ENCODE data around the gene MASTL.

MASTL gene

DNA sequence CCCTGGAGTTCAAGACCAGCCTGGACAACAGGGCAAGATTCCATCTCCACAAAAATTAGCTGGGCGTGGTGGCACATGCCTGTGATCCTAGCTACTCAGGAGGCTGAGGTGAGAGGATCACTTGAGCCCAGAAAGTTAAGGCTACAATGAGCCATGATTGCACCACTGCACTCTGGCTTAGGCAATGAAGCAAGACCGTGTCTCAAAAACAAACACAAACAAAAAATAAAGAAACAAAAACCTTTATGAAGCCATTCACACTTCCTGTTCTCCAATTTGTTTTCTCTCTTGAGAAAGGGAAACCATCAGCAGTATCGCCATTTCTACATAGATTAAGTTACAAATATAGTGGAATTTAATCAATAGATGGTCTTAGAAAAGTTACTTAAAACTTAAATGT, 20.8 kb upstream of the MASTL start (continued):
- TF ChIP-seq, protein P1, sequence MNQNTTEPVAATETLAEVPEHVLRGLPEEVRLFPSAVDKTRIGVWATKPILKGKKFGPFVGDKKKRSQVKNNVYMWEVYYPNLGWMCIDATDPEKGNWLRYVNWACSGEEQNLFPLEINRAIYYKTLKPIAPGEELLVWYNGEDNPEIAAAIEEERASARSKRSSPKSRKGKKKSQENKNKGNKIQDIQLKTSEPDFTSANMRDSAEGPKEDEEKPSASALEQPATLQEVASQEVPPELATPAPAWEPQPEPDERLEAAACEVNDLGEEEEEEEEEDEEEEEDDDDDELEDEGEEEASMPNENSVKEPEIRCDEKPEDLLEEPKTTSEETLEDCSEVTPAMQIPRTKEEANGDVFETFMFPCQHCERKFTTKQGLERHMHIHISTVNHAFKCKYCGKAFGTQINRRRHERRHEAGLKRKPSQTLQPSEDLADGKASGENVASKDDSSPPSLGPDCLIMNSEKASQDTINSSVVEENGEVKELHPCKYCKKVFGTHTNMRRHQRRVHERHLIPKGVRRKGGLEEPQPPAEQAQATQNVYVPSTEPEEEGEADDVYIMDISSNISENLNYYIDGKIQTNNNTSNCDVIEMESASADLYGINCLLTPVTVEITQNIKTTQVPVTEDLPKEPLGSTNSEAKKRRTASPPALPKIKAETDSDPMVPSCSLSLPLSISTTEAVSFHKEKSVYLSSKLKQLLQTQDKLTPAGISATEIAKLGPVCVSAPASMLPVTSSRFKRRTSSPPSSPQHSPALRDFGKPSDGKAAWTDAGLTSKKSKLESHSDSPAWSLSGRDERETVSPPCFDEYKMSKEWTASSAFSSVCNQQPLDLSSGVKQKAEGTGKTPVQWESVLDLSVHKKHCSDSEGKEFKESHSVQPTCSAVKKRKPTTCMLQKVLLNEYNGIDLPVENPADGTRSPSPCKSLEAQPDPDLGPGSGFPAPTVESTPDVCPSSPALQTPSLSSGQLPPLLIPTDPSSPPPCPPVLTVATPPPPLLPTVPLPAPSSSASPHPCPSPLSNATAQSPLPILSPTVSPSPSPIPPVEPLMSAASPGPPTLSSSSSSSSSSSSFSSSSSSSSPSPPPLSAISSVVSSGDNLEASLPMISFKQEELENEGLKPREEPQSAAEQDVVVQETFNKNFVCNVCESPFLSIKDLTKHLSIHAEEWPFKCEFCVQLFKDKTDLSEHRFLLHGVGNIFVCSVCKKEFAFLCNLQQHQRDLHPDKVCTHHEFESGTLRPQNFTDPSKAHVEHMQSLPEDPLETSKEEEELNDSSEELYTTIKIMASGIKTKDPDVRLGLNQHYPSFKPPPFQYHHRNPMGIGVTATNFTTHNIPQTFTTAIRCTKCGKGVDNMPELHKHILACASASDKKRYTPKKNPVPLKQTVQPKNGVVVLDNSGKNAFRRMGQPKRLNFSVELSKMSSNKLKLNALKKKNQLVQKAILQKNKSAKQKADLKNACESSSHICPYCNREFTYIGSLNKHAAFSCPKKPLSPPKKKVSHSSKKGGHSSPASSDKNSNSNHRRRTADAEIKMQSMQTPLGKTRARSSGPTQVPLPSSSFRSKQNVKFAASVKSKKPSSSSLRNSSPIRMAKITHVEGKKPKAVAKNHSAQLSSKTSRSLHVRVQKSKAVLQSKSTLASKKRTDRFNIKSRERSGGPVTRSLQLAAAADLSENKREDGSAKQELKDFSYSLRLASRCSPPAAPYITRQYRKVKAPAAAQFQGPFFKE (tag by site-specific recombination; IDR thresholded peaks at IDR 0.05; ENCODE audit: borderline replicate concordance), result no peak
- no peak for TF ChIP-seq ZNF843 (tag by site-specific recombination; IDR thresholded peaks at IDR 0.05)
- TF ChIP-seq ZNF175 (tag by site-specific recombination; IDR thresholded peaks at IDR 0.05), result no peak
- TF ChIP-seq ZIC2 (tag by site-specific recombination; IDR thresholded peaks at IDR 0.05), result no peak

GRCh38 chr10:27138277-27138676, 16.9 kb upstream of the MASTL start:
- H3K9me3 ChIP-seq (ENCODE audit: control insufficient read depth, insufficient read depth, low read depth, low read length), result no peaks in the 10 kb centered on the region
- TF ChIP-seq, protein P2, sequence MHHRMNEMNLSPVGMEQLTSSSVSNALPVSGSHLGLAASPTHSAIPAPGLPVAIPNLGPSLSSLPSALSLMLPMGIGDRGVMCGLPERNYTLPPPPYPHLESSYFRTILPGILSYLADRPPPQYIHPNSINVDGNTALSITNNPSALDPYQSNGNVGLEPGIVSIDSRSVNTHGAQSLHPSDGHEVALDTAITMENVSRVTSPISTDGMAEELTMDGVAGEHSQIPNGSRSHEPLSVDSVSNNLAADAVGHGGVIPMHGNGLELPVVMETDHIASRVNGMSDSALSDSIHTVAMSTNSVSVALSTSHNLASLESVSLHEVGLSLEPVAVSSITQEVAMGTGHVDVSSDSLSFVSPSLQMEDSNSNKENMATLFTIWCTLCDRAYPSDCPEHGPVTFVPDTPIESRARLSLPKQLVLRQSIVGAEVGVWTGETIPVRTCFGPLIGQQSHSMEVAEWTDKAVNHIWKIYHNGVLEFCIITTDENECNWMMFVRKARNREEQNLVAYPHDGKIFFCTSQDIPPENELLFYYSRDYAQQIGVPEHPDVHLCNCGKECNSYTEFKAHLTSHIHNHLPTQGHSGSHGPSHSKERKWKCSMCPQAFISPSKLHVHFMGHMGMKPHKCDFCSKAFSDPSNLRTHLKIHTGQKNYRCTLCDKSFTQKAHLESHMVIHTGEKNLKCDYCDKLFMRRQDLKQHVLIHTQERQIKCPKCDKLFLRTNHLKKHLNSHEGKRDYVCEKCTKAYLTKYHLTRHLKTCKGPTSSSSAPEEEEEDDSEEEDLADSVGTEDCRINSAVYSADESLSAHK (tag by site-specific recombination; IDR thresholded peaks at IDR 0.05), result no peak
- TF ChIP-seq, protein P3, sequence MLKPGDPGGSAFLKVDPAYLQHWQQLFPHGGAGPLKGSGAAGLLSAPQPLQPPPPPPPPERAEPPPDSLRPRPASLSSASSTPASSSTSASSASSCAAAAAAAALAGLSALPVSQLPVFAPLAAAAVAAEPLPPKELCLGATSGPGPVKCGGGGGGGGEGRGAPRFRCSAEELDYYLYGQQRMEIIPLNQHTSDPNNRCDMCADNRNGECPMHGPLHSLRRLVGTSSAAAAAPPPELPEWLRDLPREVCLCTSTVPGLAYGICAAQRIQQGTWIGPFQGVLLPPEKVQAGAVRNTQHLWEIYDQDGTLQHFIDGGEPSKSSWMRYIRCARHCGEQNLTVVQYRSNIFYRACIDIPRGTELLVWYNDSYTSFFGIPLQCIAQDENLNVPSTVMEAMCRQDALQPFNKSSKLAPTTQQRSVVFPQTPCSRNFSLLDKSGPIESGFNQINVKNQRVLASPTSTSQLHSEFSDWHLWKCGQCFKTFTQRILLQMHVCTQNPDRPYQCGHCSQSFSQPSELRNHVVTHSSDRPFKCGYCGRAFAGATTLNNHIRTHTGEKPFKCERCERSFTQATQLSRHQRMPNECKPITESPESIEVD (tag by site-specific recombination; IDR thresholded peaks at IDR 0.05), result 0 out of 2 replicates have a peak, but pooled peaks have one; percentile 5
- TF ChIP-seq ZNF114 (tag by site-specific recombination; IDR thresholded peaks at IDR 0.05) (no peak), KLF16 (tag by site-specific recombination; IDR thresholded peaks at IDR 0.05) (no peak), GLI4 (tag by site-specific recombination; IDR thresholded peaks at IDR 0.05) (no peak), ZNF626 (tag by site-specific recombination; IDR thresholded peaks at IDR 0.05) (no peak)
- H3K27ac ChIP-seq (ENCODE audit: extremely low read depth, low read depth, low read length), result no peak overlapping the region
- ChIA-PET POLR2A (no interaction called here), CTCF (interaction anchor here (0.5 kb wide), 1 partner anchor 15 kb away, joined by 4 read pairs; no protein-coding TSS in a partner anchor)
- H3K36me3 ChIP-seq (ENCODE audit: control insufficient read depth in 2 of 2, insufficient read depth in 1 of 2, low read length in 2 of 2), result peaks cover 59 to 71% of the 10 kb centered on the region in 2 experiments
- no peak overlapping the region for H3K4me3 ChIP-seq (ENCODE audit: low read depth, low read length)
- H3K4me1 ChIP-seq (ENCODE audit: control insufficient read depth, insufficient read depth, low read length), result no peaks in the 10 kb centered on the region

- no peaks in the 10 kb centered on the region for H3K4me1 ChIP-seq (ENCODE audit: control insufficient read depth, insufficient read depth, low read length)
- no peak overlapping the region for H3K27ac ChIP-seq (ENCODE audit: extremely low read depth, low read depth, low read length)
- ChIA-PET CTCF (interaction anchor here (0.7 kb wide), 1 partner anchor 12 kb away, joined by 3 read pairs; no protein-coding TSS in a partner anchor), POLR2A (interaction anchor here (1.7 kb wide), 1 partner anchor 11 kb away, joined by 7 read pairs; the partner anchor contains the start of gene YME1L1)
- H3K36me3 ChIP-seq (ENCODE audit: control insufficient read depth in 2 of 2, insufficient read depth in 1 of 2, low read length in 2 of 2), result peaks cover 83 to 85% of the 10 kb centered on the region in 2 experiments
- H3K9me3 ChIP-seq (ENCODE audit: control insufficient read depth, insufficient read depth, low read depth, low read length), result no peaks in the 10 kb centered on the region
- no peak overlapping the region for H3K4me3 ChIP-seq (ENCODE audit: low read depth, low read length)
- TF ChIP-seq ZNF658 (tag by site-specific recombination; IDR thresholded peaks at IDR 0.05), result no peak
- no peak for TF ChIP-seq BCL11B (tag by site-specific recombination; IDR thresholded peaks at IDR 0.05; ENCODE audit: low read depth)
- TF ChIP-seq KLF9 (tag by site-specific recombination; IDR thresholded peaks at IDR 0.05; ENCODE audit: low read depth), result no peak
- TF ChIP-seq, protein P4, sequence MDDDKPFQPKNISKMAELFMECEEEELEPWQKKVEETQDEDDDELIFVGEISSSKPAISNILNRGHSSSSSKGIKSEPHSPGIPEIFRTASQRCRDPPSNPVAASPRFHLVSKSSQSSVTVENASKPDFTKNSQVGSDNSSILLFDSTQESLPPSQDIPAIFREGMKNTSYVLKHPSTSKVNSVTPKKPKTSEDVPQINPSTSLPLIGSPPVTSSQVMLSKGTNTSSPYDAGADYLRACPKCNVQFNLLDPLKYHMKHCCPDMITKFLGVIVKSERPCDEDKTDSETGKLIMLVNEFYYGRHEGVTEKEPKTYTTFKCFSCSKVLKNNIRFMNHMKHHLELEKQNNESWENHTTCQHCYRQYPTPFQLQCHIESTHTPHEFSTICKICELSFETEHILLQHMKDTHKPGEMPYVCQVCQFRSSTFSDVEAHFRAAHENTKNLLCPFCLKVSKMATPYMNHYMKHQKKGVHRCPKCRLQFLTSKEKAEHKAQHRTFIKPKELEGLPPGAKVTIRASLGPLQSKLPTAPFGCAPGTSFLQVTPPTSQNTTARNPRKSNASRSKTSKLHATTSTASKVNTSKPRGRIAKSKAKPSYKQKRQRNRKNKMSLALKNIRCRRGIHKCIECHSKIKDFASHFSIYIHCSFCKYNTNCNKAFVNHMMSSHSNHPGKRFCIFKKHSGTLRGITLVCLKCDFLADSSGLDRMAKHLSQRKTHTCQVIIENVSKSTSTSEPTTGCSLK (tag by site-specific recombination; IDR thresholded peaks at IDR 0.05), result no peak
- no peak for TF ChIP-seq ZSCAN23 (tag by site-specific recombination; IDR thresholded peaks at IDR 0.05)
- TF ChIP-seq ZNF510 (tag by site-specific recombination; IDR thresholded peaks at IDR 0.05; ENCODE audit: insufficient replicate concordance), result no peak
- TF ChIP-seq ZNF16 (tag by site-specific recombination; IDR thresholded peaks at IDR 0.05; ENCODE audit: low read depth), result no peak
- no peak for TF ChIP-seq ZNF670 (tag by site-specific recombination; IDR thresholded peaks at IDR 0.05; ENCODE audit: low read depth)
- no peak for TF ChIP-seq ZNF366 (tag by site-specific recombination; conservative IDR thresholded peaks at IDR 0.05)
- TF ChIP-seq, protein P5, sequence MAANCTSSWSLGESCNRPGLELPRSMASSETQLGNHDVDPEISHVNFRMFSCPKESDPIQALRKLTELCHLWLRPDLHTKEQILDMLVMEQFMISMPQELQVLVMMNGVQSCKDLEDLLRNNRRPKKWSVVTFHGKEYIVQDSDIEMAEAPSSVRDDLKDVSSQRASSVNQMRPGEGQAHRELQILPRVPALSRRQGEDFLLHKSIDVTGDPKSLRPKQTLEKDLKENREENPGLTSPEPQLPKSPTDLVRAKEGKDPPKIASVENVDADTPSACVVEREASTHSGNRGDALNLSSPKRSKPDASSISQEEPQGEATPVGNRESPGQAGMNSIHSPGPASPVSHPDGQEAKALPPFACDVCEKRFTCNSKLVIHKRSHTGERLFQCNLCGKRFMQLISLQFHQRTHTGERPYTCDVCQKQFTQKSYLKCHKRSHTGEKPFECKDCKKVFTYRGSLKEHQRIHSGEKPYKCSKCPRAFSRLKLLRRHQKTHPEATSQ (tag by site-specific recombination; IDR thresholded peaks at IDR 0.05), result no peak
Observed at GRCh38 chr10:27143686-27144085, 11.5 kb upstream of the MASTL start.

All from HEK293 (cell line).